Activated naive CD4-positive, alpha-beta T cell treated with Interleukin-2 at 50 U/mL for 16 hours (primary cell): ENCODE results near the gene TUT7.
A peak's percentile ranks its signal among the peaks of the same experiment; 100 is the strongest.
"Not testable (repeated sequence)": the region's sequence is repeated elsewhere in the genome, so short reads cannot be mapped to it uniquely, and the experiment has no call there.

ENCODE experiments used
- DNase-seq: peaks from one replicate; pipeline ENCODE4 v3.0.0-alpha.2; 2020

The TUT7 gene

GRCh38 chr9:86344818-86345217, 9.4 kb downstream of the TUT7 start:
- DNase-seq = no peak

GRCh38 chr9:86342269-86342668, 11.9 kb downstream of the TUT7 start:
- no peak for DNase-seq

GRCh38 chr9:86341007-86341491, 13.2 kb downstream of the TUT7 start:
- no peak for DNase-seq

- DNase-seq = no peak
These were observed 13.7 kb downstream of the TUT7 start for GRCh38 chr9:86340356-86341006.

GRCh38 chr9:86337469-86338108, 16.6 kb downstream of the TUT7 start:
- no peak for DNase-seq

GRCh38 chr9:86336058-86336457, 18.2 kb downstream of the TUT7 start:
- no peak for DNase-seq

- no peak for DNase-seq
These were observed 20.6 kb downstream of the TUT7 start for GRCh38 chr9:86333651-86334050.

GRCh38 chr9:86330186-86330585, 24.0 kb downstream of the TUT7 start:
- no peak for DNase-seq

GRCh38 chr9:86329649-86330048, 24.6 kb downstream of the TUT7 start:
- DNase-seq = no peak

- DNase-seq = no peak
These were observed 26.1 kb downstream of the TUT7 start for GRCh38 chr9:86328156-86328555.

- no peak for DNase-seq
These were observed 27.7 kb downstream of the TUT7 start for GRCh38 chr9:86326536-86326935.

GRCh38 chr9:86324901-86325300, 29.3 kb downstream of the TUT7 start:
- no peak for DNase-seq

- no peak for DNase-seq
These were observed 29.9 kb downstream of the TUT7 start for GRCh38 chr9:86324308-86324707.

GRCh38 chr9:86322973-86323644, 31.1 kb downstream of the TUT7 start:
- DNase-seq = no peak

- DNase-seq = no peak
These were observed 32.8 kb downstream of the TUT7 start for GRCh38 chr9:86321373-86321772.

GRCh38 chr9:86318187-86318586, 36.0 kb downstream of the TUT7 start:
- DNase-seq = no peak

GRCh38 chr9:86315078-86315477, 39.1 kb downstream of the TUT7 start:
- DNase-seq = no peak

GRCh38 chr9:86312959-86313358, 41.3 kb downstream of the TUT7 start:
- DNase-seq = not testable (repeated sequence)

GRCh38 chr9:86308687-86309086, 45.5 kb downstream of the TUT7 start:
- no peak for DNase-seq

- no peak for DNase-seq
These were observed 49.9 kb downstream of the TUT7 start for GRCh38 chr9:86304236-86304730.

- peak; percentile 49 for DNase-seq
These were observed 50.8 kb downstream of the TUT7 start for GRCh38 chr9:86303316-86303975.

- no peak for DNase-seq
These were observed 52.5 kb downstream of the TUT7 start for GRCh38 chr9:86301686-86302085.

- no peak for DNase-seq
These were observed 53.5 kb downstream of the TUT7 start for GRCh38 chr9:86300701-86301100.
